ENCODE results near the gene TMEM201.

TMEM201 gene

GRCh38 chr1:9586147-9586766 is 2.5 kb upstream of the TMEM201 start:
- no peak for DNase-seq

GRCh38 chr1:9589144-9589718 is 520 bp downstream of the TMEM201 start:
- no peak for DNase-seq

- no peak for DNase-seq
Observed at GRCh38 chr1:9589719-9590157, 1.0 kb downstream of the TMEM201 start.

GRCh38 chr1:9590201-9590600 is 1.5 kb downstream of the TMEM201 start:
- no peak for DNase-seq

GRCh38 chr1:9590945-9591668 is 2.4 kb downstream of the TMEM201 start:
- no peak for DNase-seq

GRCh38 chr1:9591669-9592509 is 3.2 kb downstream of the TMEM201 start:
- no peak for DNase-seq

GRCh38 chr1:9592510-9593075 is 3.9 kb downstream of the TMEM201 start:
- no peak for DNase-seq

- DNase-seq: no peak
Observed at GRCh38 chr1:9593147-9593491, 4.4 kb downstream of the TMEM201 start.

- peak; percentile 68 for DNase-seq
Observed at GRCh38 chr1:9593492-9594465, 5.1 kb downstream of the TMEM201 start.

GRCh38 chr1:9594471-9595155 is 5.9 kb downstream of the TMEM201 start:
- DNase-seq: no peak

- no peak for DNase-seq
Observed at GRCh38 chr1:9595156-9595967, 6.7 kb downstream of the TMEM201 start.

GRCh38 chr1:9595968-9596340 is 7.2 kb downstream of the TMEM201 start:
- no peak for DNase-seq

GRCh38 chr1:9596415-9597123 is 7.9 kb downstream of the TMEM201 start:
- no peak for DNase-seq

GRCh38 chr1:9597361-9598315 is 8.9 kb downstream of the TMEM201 start:
- no peak for DNase-seq

- no peak for DNase-seq
Observed at GRCh38 chr1:9598316-9598700, 9.6 kb downstream of the TMEM201 start.

- DNase-seq: no peak
Observed at GRCh38 chr1:9599741-9600140, 11.0 kb downstream of the TMEM201 start.

GRCh38 chr1:9600861-9601834 is 12.4 kb downstream of the TMEM201 start:
- no peak for DNase-seq

Data from kidney glomerular epithelial cell (primary cell).